ENCODE data around the gene ZDHHC1. TPM values are rescaled to one million over a fixed set of nuclear protein-coding genes. Genes with fewer than 3 reads are reported as not detected.

The ZDHHC1 gene
- total and polyA plus RNA-seq, 2 of the 13 experiments (the other 11 are each of a cell fraction or from before 2014, with no cell fraction given) = 0.51 to 1.1 TPM

DNA sequence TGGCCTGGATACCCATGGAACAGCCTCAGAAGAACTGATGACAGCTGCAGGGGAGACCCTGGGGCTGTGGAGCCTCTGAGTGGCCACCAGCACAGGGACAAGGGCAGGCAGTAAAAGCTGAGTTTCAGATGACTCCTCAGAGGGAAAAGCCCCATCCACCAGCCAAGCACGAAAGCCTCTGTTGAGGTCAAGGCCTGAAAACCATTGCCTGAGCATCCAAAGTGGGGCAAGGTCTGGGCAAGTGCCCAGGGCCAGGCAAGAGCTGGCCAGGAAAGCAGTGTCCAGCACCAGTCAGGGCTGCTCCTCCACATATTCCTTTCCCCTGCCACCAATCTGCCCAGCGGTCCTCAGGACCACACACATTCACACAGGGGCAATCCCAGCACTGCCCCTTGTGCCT lies 48.3 kb upstream of the ZDHHC1 start (continued):
- TF ChIP-seq PLSCR1 (CRISPR knock-in tag; IDR thresholded peaks at IDR 0.05; ENCODE audit: borderline replicate concordance) (no peak), ZNF101 (CRISPR knock-in tag; IDR thresholded peaks at IDR 0.05; ENCODE audit: borderline replicate concordance, low read depth) (no peak), ZNF562 (CRISPR knock-in tag; IDR thresholded peaks at IDR 0.05; ENCODE audit: borderline replicate concordance) (no peak), ZBTB3 (CRISPR knock-in tag; IDR thresholded peaks at IDR 0.05; ENCODE audit: borderline replicate concordance, low read depth) (no peak)

- Histone ChIP-seq H3K4me3 (replicated peaks in 1 of 3; ENCODE audit: insufficient read depth in 1 of 3, low read depth in 2 of 3, low read length in 3 of 3) (no peak overlapping the region), H3K36me3 (replicated peaks in 1 of 2; ENCODE audit: control insufficient read depth in 1 of 2, insufficient read depth in 2 of 2, low read length in 2 of 2) (peaks cover 4 to 13% of the 10 kb centered on the region in 2 experiments; a peak in 3 of 5 replicates), H2AFZ (ENCODE audit: low read length) (no peak overlapping the region), H3K4me1 (ENCODE audit: insufficient read depth, low read length) (peaks cover 23% of the 10 kb centered on the region), H3K27ac (ENCODE audit: extremely low read length, insufficient read depth, low read length) (no peak overlapping the region), H4K20me1 (ENCODE audit: insufficient read depth, low read length) (peaks cover 7% of the 10 kb centered on the region; the same call in 1 of the 2 replicates), H3K9ac (ENCODE audit: insufficient read depth, low read depth, low read length) (no peak overlapping the region), H3K79me2 (ENCODE audit: insufficient read depth, low read length) (peaks cover 15% of the 10 kb centered on the region), H3K4me2 (ENCODE audit: low read depth, low read length) (no peak overlapping the region), H3K9me3 (ENCODE audit: low read length) (no peaks in the 10 kb centered on the region), H3K27me3 (ENCODE audit: control insufficient read depth in 1 of 2, insufficient read depth in 2 of 2, low read length in 2 of 2) (no peaks in the 10 kb centered on the region)
- intact Hi-C loops (cut with micrococcal nuclease; ENCODE audit: unreplicated experiment) = loop anchor here (2.0 kb wide), 1 partner anchor 17 kb away; no protein-coding TSS in a partner anchor
- in situ Hi-C loops (cut with HindIII; ENCODE audit: extremely low pct_ligation_motif_present, low pct_unique_long_range_greater_than_20kb) = no loop called here
- ChIA-PET POLR2A (interaction anchor here (0.7 to 1.4 kb wide), 3 partner anchors 18 to 35 kb away, joined by 3 to 5 read pairs (median 4); partner anchors contain the start of gene HSD11B2), CTCF (ENCODE audit: low intra/inter-chr PET ratio, low total read pairs) (no interaction called here)
- no peak for ATAC-seq
- no peak for FAIRE-seq
- 93% methylated on average over 4 of the region's 4 CpGs for whole genome bisulfite sequencing (ENCODE audit: low lambda C conversion rate)
- DNase-seq (ENCODE audit: low spot score) = no peak
- no TSS peak for BruUV-seq (replicated peaks)
- TF ChIP-seq SALL2 (CRISPR knock-in tag; IDR thresholded peaks at IDR 0.05) (no peak), NBN (conservative IDR thresholded peaks at IDR 0.05) (no peak), ZHX1 (CRISPR knock-in tag; IDR thresholded peaks at IDR 0.05; ENCODE audit: low read depth) (no peak), HBP1 (CRISPR knock-in tag; IDR thresholded peaks at IDR 0.05; ENCODE audit: low read depth) (no peak), ELF4 (CRISPR knock-in tag; IDR thresholded peaks at IDR 0.05; ENCODE audit: borderline replicate concordance) (no peak), ZNF446 (CRISPR knock-in tag; IDR thresholded peaks at IDR 0.05) (no peak), RXRA (CRISPR knock-in tag; IDR thresholded peaks at IDR 0.05) (no peak), ZNF740 (CRISPR knock-in tag; IDR thresholded peaks at IDR 0.05) (no peak), PRDM15 (CRISPR knock-in tag; IDR thresholded peaks at IDR 0.05) (no peak), NCOA5 (CRISPR knock-in tag; IDR thresholded peaks at IDR 0.05) (no peak)
Observed at GRCh38 chr16:67463691-67464090, 47.4 kb upstream of the ZDHHC1 start.

Measured in HepG2 (cell line).